Measurements from ENCODE around the gene ASB4.

ASB4 gene

GRCh38 chr7:95553939-95554338 lies 68.2 kb downstream of the ASB4 start:
- DNase-seq (ENCODE audit: low read depth in 2 of 2) = peak in 1 of 2 donors; percentile 31
- TF ChIP-seq CTCF (IDR thresholded peaks at IDR 0.05; ENCODE audit: low read depth, low read length) = no peak

DNA sequence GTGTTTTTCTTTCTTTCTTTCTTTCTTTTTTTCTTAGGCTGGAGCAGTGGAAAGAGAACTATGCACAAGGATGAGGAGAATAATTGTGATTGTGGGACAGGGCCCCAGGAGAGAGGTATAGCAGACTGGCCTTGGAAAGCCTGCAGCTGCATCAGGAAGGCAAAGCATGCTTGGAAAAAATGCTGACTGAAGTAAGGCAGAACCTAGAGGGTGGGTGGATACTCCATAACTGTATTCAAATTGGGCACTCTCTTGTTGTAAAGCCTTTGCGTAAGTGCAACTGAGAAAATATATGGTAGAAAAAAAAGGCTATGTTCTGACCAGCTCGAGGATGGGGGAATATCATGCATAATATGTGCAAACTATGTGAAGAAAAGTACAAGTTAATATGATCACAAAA lies 71.0 kb downstream of the ASB4 start:
- H3K4me3 ChIP-seq (replicated peaks in 1 of 2; ENCODE audit: low read depth in 2 of 2, low read length in 2 of 2) = no peak overlapping the region
- no peak for TF ChIP-seq CTCF (IDR thresholded peaks at IDR 0.05; ENCODE audit: low read depth, low read length)
- no peak for DNase-seq (ENCODE audit: low read depth in 2 of 2)

More at GRCh38 chr7:95553939-95554338, 68.2 kb downstream of the ASB4 start:
- no peak overlapping the region for H3K4me3 ChIP-seq (replicated peaks in 1 of 2; ENCODE audit: low read depth in 2 of 2, low read length in 2 of 2)

DNA sequence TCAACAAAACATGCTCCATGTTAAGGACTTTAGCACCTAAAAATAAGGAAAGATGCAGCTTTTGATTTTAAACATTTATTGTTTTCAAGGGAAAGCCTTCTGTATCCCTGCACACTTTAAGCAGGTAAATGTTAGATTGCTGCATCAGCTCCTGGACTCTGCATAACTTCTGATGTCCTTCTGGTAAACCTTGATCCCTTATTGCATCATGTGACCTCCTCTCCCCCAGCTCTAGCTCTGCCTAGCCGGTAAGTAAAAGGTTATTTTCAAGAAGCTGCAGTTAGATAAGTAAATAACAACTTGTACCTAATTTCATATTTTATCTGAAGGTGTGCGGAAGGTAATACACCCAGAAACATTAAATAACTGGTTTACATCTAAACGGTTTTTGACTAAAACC lies 73.1 kb downstream of the ASB4 start:
- no peak for DNase-seq (ENCODE audit: low read depth in 2 of 2)
- no peak overlapping the region for H3K4me3 ChIP-seq (replicated peaks in 1 of 2; ENCODE audit: low read depth in 2 of 2, low read length in 2 of 2)
- no peak for TF ChIP-seq CTCF (IDR thresholded peaks at IDR 0.05; ENCODE audit: low read depth, low read length)

DNA sequence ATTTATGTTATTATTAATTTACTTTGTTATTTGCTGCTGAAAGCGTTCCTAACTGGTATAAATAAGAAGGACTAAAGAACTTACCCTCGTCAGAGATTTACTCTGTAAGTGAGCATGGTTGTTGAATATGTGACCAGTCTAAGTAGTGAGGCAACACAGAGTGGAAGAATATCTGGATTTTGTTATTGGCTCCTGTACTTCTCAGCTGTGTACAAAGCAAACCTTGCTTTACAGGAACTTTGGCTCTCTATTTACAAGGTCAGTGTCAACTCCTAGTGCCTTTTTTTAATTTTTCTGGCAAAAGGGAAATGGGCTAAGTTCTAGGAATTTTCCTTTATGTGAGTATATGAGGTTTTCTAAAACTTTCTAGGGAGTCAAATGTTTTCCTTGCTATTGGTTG lies 74.9 kb downstream of the ASB4 start:
- H3K4me3 ChIP-seq (replicated peaks in 1 of 2; ENCODE audit: low read depth in 2 of 2, low read length in 2 of 2) = no peak overlapping the region
- no peak for TF ChIP-seq CTCF (IDR thresholded peaks at IDR 0.05; ENCODE audit: low read depth, low read length)
- DNase-seq (ENCODE audit: low read depth in 2 of 2) = no peak

GRCh38 chr7:95569720-95570119 lies 84.0 kb downstream of the ASB4 start:
- DNase-seq (ENCODE audit: low read depth in 2 of 2) = no peak

DNA sequence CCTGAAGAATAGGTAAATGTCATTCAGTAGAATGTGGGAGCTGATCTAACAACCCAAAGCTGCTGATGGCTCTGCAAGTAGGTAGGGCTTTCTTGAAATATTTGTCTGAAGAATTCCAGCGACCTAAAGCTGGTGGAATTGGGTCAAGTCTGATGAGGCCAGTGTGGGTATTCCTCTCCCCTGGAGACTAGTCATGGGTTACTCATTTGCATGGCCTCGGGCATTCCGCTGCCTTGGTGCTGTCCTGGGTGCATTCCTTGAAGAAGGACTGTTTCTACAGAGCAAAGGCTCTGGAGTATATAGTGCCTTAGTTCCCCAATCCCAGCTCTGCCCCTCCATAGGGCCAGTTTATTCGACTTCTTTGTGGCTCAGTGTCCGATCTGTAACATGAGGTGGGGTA lies 91.4 kb downstream of the ASB4 start:
- H3K4me3 ChIP-seq (replicated peaks in 1 of 2; ENCODE audit: low read depth in 2 of 2, low read length in 2 of 2) = no peak overlapping the region
- TF ChIP-seq CTCF (IDR thresholded peaks at IDR 0.05; ENCODE audit: low read depth, low read length) = no peak
- no peak for DNase-seq (ENCODE audit: low read depth in 2 of 2)

More at GRCh38 chr7:95569720-95570119, 84.0 kb downstream of the ASB4 start:
- H3K4me3 ChIP-seq (replicated peaks in 1 of 2; ENCODE audit: low read depth in 2 of 2, low read length in 2 of 2) = no peak overlapping the region
- TF ChIP-seq CTCF (IDR thresholded peaks at IDR 0.05; ENCODE audit: low read depth, low read length) = no peak

GRCh38 chr7:95578299-95578855 lies 92.6 kb downstream of the ASB4 start:
- no peak for DNase-seq (ENCODE audit: low read depth in 2 of 2)
- no peak for TF ChIP-seq CTCF (IDR thresholded peaks at IDR 0.05; ENCODE audit: low read depth, low read length)
- no peak overlapping the region for H3K4me3 ChIP-seq (replicated peaks in 1 of 2; ENCODE audit: low read depth in 2 of 2, low read length in 2 of 2)
